HL-60/S4 treated with retinoic acid at 250 ng/mL for 4 days and 3 days (cell line): ENCODE results near the gene FAM72C.
"Not testable (repeated sequence)": the region's sequence is repeated elsewhere in the genome, so short reads cannot be mapped to it uniquely, and the experiment has no call there.

Experiments
- in situ Hi-C: fragments of 300-500 bp; cut with MboI; formaldehyde crosslinking; loops from 2 replicates; pipeline ENCODE4 v1.7.0; 2022; ENCODE audit warnings: low sequenced_read_pairs

Gene FAM72C

DNA sequence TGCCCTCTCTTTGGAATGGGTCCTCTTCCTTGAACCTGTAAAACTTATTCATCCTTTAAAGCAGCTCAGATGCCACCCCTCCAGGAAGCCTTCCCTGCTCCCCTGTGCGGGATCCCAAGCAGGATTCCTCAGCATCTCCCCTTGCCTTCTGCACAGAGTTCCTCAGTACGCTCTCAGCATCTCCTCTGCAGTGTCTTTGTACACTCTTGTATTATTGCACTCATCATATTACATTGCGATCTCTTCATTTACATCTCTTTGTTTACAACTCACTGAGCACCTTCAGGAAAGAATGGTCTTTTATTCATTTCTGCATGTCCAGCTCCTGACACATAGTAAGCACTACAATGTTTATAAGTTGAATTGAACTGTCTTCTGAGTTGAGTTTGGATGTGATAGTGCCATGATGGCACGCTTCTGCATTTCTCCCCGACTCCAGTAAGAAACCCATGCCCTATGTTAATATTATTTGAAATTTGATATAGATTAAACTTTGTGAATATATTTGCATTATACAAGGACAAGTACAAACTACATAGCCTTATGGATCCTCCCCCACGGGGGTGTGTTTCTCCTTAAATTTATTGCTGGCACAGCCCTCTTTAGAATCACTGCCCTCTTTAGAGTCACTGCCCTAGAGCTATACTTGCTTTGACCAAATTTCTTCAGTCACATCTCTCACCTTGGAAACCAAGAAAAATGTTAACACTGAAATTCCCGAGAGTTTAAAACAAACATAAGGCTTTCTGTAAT, 13.1 kb upstream of the FAM72C start:
- in situ Hi-C loops, result not testable (repeated sequence)

DNA sequence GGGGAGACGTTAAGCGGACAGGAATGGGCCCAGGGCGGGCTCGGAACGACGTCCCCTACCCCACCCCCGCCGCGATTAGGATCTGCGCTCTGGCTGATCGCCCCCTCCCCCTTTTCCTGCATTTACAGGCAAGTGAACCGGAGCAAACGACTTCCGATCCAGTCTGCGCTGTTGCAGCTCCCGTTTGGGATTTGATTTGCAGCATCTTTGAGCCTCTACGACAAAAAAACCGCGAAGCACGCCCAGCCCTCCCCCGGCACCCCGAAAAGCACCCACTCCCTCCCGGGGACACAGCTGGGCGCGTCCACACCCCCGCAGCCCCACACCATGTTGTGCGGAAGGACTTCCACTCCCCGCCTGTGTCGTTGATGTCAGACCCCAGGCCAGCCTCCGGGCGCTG, 2.6 kb upstream of the FAM72C start:
- in situ Hi-C loops, result not testable (repeated sequence)

DNA sequence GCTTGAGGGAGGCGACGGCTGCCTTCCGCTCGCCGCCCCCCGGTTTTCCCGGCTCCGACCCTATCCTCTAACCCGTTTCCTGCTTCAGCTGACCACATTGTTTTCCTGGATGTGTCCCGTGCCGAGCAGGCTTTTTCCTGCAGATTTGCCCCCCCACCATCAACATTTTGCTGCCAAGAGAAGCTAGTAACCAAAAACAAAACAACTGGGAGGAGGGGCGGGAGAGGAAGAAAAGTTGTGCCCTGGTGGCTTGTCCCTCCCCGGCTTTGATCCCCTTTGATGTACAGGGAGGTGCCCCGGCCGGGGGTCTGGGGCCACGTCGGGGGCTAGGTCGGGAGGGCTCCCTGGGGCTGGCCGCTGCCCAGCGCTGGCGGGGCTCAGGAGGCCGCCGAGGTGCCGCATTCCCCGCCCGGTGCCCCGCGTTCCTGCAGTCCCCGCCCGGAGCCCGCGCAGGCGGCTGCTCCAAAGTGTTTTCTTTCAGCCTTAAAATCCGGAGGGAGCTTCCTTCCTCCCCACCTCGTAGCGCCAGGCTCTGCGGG, 2.2 kb upstream of the FAM72C start:
- in situ Hi-C loops, result not testable (repeated sequence)

DNA sequence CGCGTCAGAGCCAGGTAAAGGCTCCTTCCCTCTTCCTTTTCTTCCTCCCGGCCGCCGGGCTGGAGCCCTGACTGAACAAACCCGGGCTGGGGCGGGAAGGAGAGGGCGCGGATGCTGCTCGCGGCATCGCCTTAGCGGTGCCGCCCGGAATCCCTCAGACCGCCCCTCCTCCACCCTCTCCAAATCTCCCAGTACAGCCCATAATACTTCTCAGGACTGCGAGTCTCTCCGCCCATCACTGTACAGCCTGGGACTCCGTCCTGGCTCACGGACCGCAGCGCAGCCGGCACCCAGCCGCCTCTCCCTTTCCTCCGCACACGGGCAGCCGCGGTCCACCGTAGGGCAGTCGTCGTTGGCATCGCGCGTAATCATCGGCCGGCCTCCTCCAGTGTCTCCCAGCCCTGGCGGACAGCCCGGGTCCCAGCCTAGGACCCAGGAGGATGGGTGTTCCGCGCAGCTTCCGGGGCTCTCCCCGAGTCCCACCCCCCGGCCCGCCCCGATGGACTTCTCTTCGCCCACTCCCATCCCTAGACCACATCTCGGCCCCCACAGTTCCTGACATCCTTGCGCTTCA, 1.1 kb upstream of the FAM72C start:
- in situ Hi-C loops, result not testable (repeated sequence)

- in situ Hi-C loops, result not testable (repeated sequence)
Observed at GRCh38 chr1:143965860-143966259, 5.9 kb downstream of the FAM72C start.

DNA sequence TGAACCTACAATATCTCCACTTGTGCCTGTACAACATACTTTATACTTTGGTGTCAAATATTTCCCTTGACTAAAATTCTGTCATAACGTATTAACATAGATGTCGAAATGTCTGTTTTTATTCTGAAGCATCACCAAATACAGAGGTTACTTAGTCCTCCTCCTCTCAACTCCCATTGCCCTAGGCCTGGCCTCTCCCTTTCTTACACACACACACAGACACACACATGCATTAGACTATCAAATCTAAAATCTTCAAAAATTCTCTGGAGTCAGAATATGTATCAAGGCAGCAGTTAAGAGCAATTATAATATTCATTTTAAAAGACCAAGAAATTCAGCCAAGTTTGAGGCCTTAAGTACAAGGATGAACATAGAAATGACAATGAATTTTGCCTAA, 7.5 kb downstream of the FAM72C start:
- in situ Hi-C loops, result not testable (repeated sequence)

DNA sequence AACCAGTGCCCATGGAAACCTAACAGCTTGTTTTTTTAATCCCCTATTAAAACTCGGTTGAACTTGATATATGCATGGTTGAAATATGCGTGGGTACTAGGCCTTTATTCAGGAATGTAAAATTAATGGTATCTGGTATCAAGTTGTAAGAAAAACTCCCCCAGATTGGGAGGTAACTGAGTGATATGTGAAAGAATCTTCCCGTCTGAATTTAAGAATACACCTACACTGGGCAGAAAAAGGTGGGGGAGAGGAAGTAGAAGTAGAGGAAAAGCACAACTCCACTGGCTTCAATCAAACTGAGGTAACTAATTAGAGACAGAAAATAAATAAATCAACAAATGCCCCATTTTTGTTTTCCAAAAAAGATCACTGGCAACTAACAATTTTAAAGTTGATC, 15.9 kb downstream of the FAM72C start:
- in situ Hi-C loops, result not testable (repeated sequence)

DNA sequence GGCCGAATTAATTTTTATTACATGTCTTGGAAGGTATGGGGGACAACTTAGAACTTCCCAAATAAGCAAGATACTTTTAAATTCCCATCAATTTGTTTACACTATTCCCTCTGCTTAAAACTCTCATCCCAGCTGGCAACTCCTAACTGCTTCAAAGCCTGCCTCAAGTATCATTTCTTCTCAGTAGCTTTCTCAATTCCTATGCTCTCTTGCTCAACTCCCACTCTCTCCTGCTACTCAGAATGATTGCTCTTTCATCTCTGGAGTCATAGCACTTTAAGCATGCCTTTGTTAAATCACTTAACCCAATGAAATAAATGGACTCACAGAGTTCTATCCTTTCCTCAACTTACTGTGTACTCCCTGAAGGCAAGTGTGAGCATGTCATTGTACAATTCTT, 18.9 kb downstream of the FAM72C start:
- in situ Hi-C loops, result not testable (repeated sequence)

- in situ Hi-C loops, result not testable (repeated sequence)
Observed at GRCh38 chr1:143951485-143952391, 20.0 kb downstream of the FAM72C start.

GRCh38 chr1:143947749-143948148, 24.0 kb downstream of the FAM72C start:
- in situ Hi-C loops, result not testable (repeated sequence)

GRCh38 chr1:143945253-143945652, 26.5 kb downstream of the FAM72C start:
- in situ Hi-C loops, result not testable (repeated sequence)

DNA sequence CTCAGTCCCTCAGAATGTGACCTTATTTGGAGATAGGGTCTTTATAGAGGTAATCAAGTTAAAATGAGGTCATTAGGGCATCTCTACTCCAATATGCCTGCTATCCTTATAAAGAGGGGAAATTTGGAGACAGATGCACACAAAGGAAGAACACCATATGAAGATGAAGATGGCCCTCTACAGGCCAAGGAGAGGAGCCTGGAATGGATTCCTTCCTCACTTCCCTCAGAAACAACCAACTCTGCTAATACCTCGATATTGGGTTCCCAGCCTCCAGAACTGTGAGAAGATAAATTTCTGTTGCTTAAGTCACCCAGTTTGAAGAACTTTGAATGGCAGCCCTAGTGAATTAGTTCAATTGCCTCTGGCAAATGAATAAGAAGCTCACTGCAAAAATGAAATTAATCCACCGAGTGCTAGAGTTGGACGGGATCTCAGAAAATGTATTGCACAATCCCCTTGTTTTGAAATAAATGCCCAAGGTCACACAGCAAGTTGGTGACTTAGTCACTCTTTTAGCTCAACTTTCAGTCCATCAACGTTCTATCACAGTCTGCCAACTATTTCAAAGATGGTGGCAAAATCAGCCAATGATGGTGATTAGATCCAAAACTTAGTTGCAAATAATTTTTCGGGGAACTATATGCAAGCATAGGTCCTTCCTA, 27.1 kb downstream of the FAM72C start:
- in situ Hi-C loops, result not testable (repeated sequence)

DNA sequence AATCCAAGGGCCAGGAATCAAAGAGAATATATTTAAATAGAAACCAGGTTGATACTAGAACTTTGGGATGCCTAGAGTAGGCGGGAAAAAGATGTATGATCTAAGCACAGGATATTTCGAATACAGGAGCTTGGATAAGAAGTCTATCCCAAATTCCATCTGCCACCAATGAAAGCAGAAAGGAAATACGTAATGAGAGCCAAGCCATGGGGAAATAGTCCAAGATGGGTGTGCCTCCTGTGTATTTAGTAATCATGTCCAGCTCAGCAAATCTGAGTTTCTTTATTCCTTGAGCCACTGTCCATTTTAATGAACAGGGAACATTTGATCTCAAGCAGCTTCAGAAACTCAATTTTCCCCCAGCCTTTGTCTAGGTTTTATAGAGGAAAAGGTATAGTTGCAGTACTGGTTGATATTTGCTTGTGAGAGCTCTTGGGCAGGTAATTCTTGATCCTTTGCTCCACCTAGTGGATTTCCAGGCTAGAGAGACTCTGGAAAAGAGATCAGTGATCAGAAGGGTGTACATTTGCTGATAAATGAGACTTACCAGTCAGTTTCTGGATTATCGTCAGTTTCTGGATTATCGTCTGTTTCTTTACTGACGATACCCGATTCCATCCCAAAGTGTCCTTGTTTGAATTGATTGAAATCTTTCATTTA, 28.3 kb downstream of the FAM72C start:
- in situ Hi-C loops, result not testable (repeated sequence)

- in situ Hi-C loops, result not testable (repeated sequence)
Observed at GRCh38 chr1:143942238-143942860, 29.4 kb downstream of the FAM72C start.

- in situ Hi-C loops, result not testable (repeated sequence)
Observed at GRCh38 chr1:143939666-143940065, 32.1 kb downstream of the FAM72C start.

- in situ Hi-C loops, result not testable (repeated sequence)
Observed at GRCh38 chr1:143938922-143939321, 32.9 kb downstream of the FAM72C start.

DNA sequence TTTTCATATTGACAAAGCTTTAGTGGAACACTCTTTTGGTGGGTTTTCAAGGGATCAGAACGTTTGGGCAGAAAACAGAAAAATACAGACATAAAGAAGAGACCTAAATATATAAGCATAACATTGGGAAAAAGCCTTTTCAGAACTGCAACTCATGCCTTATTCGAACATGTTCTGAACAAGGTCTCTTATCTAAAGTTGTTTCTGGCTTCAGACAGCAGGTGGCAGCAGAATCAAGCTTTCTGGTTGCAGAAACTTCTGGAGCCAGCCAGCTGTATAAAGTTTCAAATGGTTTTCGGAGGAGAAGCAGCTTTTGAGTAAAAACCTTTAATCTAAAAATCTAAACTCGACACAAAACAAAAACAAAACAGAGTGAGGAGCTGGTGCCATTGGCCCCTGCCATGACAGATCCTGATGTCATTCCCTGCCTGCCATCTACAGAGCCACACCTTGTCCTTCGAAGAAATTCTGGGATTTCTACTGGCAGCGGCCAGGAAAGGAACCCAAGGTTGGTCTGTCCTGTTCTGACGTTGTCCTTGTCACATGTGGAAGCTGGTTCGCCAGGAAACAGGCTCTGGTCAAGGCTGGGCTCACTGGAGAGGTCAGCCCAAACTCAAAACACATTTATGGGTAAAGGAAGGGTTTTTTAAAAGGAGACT, 35.2 kb downstream of the FAM72C start:
- in situ Hi-C loops, result not testable (repeated sequence)

DNA sequence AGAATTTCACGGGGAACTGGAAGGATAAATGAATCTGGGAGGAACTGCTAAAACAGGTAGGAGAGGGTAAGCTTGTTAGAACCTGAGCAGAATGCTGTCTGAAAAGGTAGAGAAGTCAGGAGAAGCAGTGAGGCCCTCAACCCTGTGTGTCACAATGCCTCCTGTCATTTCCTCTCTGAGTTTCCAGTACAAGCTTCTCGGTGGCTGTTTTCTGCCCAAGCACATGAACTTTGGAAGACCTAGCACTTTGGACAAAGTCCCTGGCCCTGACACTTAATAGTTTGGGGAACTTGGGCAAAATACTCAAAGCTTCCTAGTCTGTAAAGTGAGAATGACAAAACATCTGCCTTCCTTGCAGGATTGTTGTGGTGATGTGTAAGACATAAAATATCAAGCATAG, 52.7 kb downstream of the FAM72C start:
- in situ Hi-C loops, result not testable (repeated sequence)

DNA sequence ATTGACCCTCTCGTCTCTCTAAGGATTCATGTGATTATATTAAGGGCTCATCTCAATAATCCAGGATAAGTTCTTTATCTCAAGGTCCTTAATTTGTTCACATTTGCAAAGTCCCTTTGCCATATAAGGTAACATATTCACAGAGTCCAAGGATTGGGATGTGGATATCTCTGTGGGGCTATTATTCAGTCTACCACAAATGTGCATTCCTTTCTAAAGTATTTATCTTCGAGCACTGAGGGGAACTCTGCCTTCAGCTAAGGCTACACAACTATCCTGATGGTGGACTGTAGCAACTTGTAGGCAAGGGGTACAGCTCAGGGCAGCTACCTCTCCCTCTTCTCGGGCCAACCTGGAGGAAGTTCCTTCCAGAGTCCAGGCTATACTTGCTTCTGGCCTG, 53.2 kb downstream of the FAM72C start:
- in situ Hi-C loops, result not testable (repeated sequence)
